Kidney (tissue), 14 donors: ENCODE results near the gene MST1R. TPM values are rescaled to one million over a fixed set of nuclear protein-coding genes. Genes with fewer than 3 reads are reported as not detected.

ENCODE experiments used
- DNase-seq, 5 donors: peaks; one replicate each; pipeline ENCODE4 v3.0.0-alpha.2; 2013 to 2020
- FAIRE-seq: peaks from 2 replicates; lab custom pipeline; 2012; peaks lifted over from hg19 to GRCh38; lab: Jason Lieb, UNC
- H3K27ac ChIP-seq, 2 donors: one replicate each; pipeline ENCODE4 v1.7.0; 2013; ENCODE audit warnings: low read depth in 2 of 2, low read length in 2 of 2, inconsistent platforms in 1 of 2
- H3K27me3 ChIP-seq: one replicate; pipeline ENCODE4 v1.7.1; 2013; ENCODE audit warnings: low read length, inconsistent platforms; ENCODE audit not compliant: control insufficient read depth, insufficient read depth
- H3K36me3 ChIP-seq, 3 donors: one replicate each; pipeline versions ENCODE4 v1.7.0 to v1.7.1; 2013; ENCODE audit warnings: low read length in 3 of 3, control low read depth in 1 of 3, inconsistent platforms in 1 of 3; ENCODE audit not compliant: insufficient read depth in 3 of 3, control insufficient read depth in 2 of 3
- H3K4me1 ChIP-seq, 3 donors: one replicate each; pipeline versions ENCODE4 v1.7.0 to v1.7.1; 2013; ENCODE audit warnings: low read length in 3 of 3, inconsistent platforms in 1 of 3, low read depth in 1 of 3; ENCODE audit not compliant: control insufficient read depth in 2 of 3, insufficient read depth in 2 of 3
- H3K4me3 ChIP-seq, 3 donors: one replicate each; pipeline versions ENCODE4 v1.7.0 to v1.8.1; 2013; ENCODE audit warnings: low read length in 3 of 3, control low read depth in 1 of 3, inconsistent platforms in 1 of 3
- H3K9ac ChIP-seq, 3 donors: one replicate each; pipeline versions ENCODE4 v1.7.0 to v1.7.1; 2013; ENCODE audit warnings: low read length in 3 of 3, control low read depth in 1 of 3, inconsistent platforms in 1 of 3
- H3K9me3 ChIP-seq, 3 donors: one replicate each; pipeline versions ENCODE4 v1.7.0 to v1.7.1; 2013; ENCODE audit warnings: low read length in 3 of 3, control low read depth in 1 of 3, inconsistent platforms in 1 of 3; ENCODE audit not compliant: control insufficient read depth in 2 of 3, insufficient read depth in 1 of 3
- intact Hi-C: fragments of 100-400 bp; cut with DNase I; formaldehyde crosslinking; loops from one replicate; pipeline ENCODE4 v1.11.1; 2022
- polyA plus RNA-seq: library from polyadenylated mRNA; stranded (reverse); fragments of 350-450 nt; fragmentation: Illumina TruSeq; extraction: RNeasy Lipid Tissue Mini Kit (QIAGEN cat#74804); gene quantifications from one replicate; pipeline ENCODE4 v1.2.3, GENCODE V29; 2014; ENCODE audit warnings: low read depth, low replicate concordance; ENCODE audit not compliant: insufficient read depth
- total RNA-seq: library from RNA; stranded (reverse); fragmentation: NEBNext Ultra II Directional; extraction: Animal tissue kit (Norgen Biotek cat#: 25700); gene quantifications from one replicate; pipeline ENCODE4 v1.2.1, GENCODE V29; 2021
- TF ChIP-seq, protein P1 (sequence below): IDR thresholded peaks from 3 replicates; pipeline ENCODE4 v1.5.1; 2012; ENCODE audit warnings: mild to moderate bottlenecking, moderate library complexity, borderline replicate concordance; ENCODE audit not compliant: insufficient read depth; ENCODE audit errors: extremely low read depth
- donor health status: control.
- donor health status: control.
- donor health status: control.
- donor health status: control.
- donor health status: control.
- donor health status: DM: yes; HTN: yes; CAD: no.
- donor health status: Normal renal cell carcinoma (clear cell type).

The MST1R gene
- total and polyA plus RNA-seq, 2 donors from 2014 or later = 0.30 to 29.6 TPM

DNA sequence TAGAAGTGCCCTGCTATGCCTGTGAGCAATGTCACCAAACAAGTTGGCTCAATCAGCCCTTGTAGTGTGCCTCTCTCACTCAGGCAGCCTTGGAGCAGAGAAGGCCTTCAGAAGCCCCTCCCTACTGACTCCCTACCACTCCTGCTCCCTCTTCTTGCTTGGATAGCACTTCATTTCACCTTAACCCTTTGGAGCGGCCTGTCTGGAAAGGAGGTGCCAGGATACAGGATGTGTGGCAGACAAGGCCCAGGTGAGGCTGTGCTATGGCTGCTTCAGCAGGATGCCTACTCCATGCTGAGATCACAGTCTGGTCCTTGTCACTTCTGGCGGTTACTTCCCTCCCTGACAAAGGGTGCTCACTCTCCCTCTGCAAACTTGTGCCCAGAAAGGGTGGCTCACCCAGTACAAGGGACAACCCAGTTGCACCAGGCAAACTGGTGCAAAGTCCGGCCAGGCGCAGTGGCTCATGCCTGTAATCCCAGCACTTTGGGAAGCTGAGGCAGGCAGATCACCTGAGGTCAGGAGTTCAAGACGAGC, 24.9 kb upstream of the MST1R start:
- peak in 1 of 5 donors; percentile 26 for DNase-seq
- H3K36me3 ChIP-seq = no peaks in the 10 kb centered on the region

DNA sequence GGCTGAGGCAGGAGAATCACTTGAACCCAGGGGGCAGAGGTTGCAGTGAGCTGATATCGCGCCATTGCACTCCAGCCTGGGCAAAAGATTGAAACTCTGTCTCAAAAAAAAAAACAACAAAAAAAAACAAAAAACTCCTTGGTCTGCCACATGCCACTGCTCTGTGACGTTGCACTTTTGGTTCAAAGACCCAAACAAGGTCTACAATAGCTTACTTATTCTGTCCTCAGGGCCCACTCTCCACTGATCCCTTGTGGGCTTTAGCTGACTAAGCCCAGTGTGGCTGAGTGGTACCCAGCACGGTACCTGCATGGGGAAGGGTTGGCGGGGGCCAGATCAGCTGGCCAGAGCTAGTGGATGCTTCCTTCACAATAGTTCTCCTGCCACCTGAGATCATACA, 24.1 kb upstream of the MST1R start:
- H3K9ac ChIP-seq = no peak overlapping the region
- no peaks in the 10 kb centered on the region for H3K36me3 ChIP-seq
- H3K4me3 ChIP-seq = no peak overlapping the region
- TF ChIP-seq, protein P1, sequence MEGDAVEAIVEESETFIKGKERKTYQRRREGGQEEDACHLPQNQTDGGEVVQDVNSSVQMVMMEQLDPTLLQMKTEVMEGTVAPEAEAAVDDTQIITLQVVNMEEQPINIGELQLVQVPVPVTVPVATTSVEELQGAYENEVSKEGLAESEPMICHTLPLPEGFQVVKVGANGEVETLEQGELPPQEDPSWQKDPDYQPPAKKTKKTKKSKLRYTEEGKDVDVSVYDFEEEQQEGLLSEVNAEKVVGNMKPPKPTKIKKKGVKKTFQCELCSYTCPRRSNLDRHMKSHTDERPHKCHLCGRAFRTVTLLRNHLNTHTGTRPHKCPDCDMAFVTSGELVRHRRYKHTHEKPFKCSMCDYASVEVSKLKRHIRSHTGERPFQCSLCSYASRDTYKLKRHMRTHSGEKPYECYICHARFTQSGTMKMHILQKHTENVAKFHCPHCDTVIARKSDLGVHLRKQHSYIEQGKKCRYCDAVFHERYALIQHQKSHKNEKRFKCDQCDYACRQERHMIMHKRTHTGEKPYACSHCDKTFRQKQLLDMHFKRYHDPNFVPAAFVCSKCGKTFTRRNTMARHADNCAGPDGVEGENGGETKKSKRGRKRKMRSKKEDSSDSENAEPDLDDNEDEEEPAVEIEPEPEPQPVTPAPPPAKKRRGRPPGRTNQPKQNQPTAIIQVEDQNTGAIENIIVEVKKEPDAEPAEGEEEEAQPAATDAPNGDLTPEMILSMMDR = no peak
- intact Hi-C loops = no loop called here
- no peak overlapping the region for H3K27ac ChIP-seq
- H3K27me3 ChIP-seq = no peaks in the 10 kb centered on the region
- DNase-seq (no peak), FAIRE-seq (no peak)
- no peaks in the 10 kb centered on the region for H3K9me3 ChIP-seq
- peaks cover 3 to 14% (median 8%) of the 10 kb centered on the region in 3 donors for H3K4me1 ChIP-seq

More for the DNA sequence above, 24.9 kb upstream of the MST1R start:
- Histone ChIP-seq H3K9ac (no peak overlapping the region), H3K4me1 (peaks cover 3 to 14% (median 8%) of the 10 kb centered on the region in 3 donors), H3K9me3 (no peaks in the 10 kb centered on the region), H3K27me3 (no peaks in the 10 kb centered on the region), H3K27ac (no peak overlapping the region), H3K4me3 (peak overlapping the region in 1 of 3 donors; percentile 92)
- intact Hi-C loops = no loop called here
- TF ChIP-seq, protein P1 = no peak
- no peak for FAIRE-seq

DNA sequence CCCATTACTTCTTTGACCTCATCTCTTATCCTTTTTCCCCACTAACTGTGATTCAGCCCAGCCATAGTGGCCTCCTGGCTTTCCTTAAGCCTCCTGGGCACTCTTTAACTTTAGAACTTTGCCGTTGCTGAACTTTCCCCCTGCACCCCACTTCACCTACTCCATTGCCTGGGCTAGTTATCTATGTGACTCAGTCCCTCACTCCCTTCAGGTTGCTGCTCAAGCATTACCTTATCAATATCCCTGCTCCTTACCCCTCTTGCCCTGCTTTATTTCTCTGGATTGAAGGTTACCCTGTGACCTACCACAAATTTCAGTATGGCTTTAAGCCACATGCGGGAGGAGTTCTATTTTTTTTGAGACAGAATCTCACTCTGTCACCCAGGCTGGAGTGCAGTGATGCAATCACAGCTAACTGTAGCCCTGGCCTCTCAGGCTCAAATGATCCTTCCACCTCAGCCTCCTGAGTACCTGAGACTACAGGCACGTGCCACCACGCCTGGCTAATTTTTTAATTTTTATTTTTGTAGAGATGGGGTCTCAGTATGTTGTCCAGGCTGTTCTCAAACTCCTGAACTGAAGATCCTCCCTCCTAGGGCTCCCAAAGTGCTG, 22.6 kb upstream of the MST1R start:
- Histone ChIP-seq H3K4me3 (no peak overlapping the region), H3K9me3 (no peaks in the 10 kb centered on the region), H3K27ac (no peak overlapping the region), H3K9ac (no peak overlapping the region), H3K27me3 (no peaks in the 10 kb centered on the region), H3K36me3 (no peaks in the 10 kb centered on the region), H3K4me1 (peaks cover 2 to 14% (median 8%) of the 10 kb centered on the region in 3 donors)
- intact Hi-C loops = no loop called here
- no peak for FAIRE-seq
- no peak for DNase-seq
- TF ChIP-seq, protein P1 = no peak

DNA sequence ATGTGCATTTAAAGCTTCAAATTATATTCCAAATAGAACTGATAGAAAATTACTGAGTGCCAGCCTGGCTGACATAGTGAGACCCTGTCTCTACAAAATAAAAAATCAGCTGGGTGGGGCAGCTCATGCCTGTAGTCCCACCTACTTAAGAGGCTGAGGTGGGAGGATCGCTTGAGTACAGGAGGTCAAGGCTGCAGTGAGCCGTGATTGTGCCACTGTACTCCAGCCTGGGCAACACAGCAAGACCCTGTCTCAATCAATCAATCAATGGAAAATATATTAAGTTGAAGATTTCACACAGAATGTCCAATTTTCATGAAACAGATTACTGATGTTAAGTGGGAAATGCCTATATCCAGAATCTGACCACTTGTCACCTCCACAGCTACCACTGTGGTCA, 21.8 kb upstream of the MST1R start:
- H3K9ac ChIP-seq = no peak overlapping the region
- TF ChIP-seq, protein P1 = no peak
- no peak for FAIRE-seq
- no peaks in the 10 kb centered on the region for H3K36me3 ChIP-seq
- no peak overlapping the region for H3K27ac ChIP-seq
- H3K27me3 ChIP-seq = no peaks in the 10 kb centered on the region
- no peak overlapping the region for H3K4me3 ChIP-seq
- no peak for DNase-seq
- intact Hi-C loops = no loop called here
- H3K9me3 ChIP-seq = no peaks in the 10 kb centered on the region
- peaks cover 0 to 14% (median 6%) of the 10 kb centered on the region in 3 donors for H3K4me1 ChIP-seq
